Activated CD8-positive, alpha-beta T cell treated with anti-CD3 and anti-CD28 coated beads for 36 hours (primary cell): ENCODE results near the gene DET1. TPM values are rescaled to one million over a fixed set of nuclear protein-coding genes. Genes with fewer than 3 reads are reported as not detected.
"Not testable (repeated sequence)": the region's sequence is repeated elsewhere in the genome, so short reads cannot be mapped to it uniquely, and the experiment has no call there.

Experiments
- ATAC-seq: fragments of 200-7000 bp; cut with Tn5 transposase; one replicate; pipeline ENCODE4 v1.10.0; 2021; ENCODE audit warnings: mild to moderate bottlenecking, moderate library complexity
- CTCF ChIA-PET: fragments of 350-600 bp; sonication (Branson Sonifier 250); formaldehyde crosslinking; loops from one replicate; lab custom pipeline; 2021; ENCODE audit warnings: antibody characterized with exemption; lab: Charles Lee
- POLR2A ChIA-PET: fragments of 350-600 bp; sonication (Branson Sonifier 250); formaldehyde crosslinking; loops from one replicate; lab custom pipeline; 2021; ENCODE audit warnings: antibody characterized with exemption; lab: Charles Lee
- DNase-seq: peaks from one replicate; pipeline ENCODE4 v3.0.0-alpha.2; 2020
- H3K27ac Mint-ChIP-seq: one replicate; pipeline ENCODE4 v1.8.0; 2021; ENCODE audit warnings: mild to moderate bottlenecking, mixed read lengths
- H3K27me3 Mint-ChIP-seq: one replicate; pipeline ENCODE4 v1.8.0; 2021; ENCODE audit warnings: mixed read lengths
- H3K36me3 Mint-ChIP-seq: one replicate; pipeline ENCODE4 v1.8.0; 2021; ENCODE audit warnings: low read depth, mixed read lengths
- H3K4me1 Mint-ChIP-seq: one replicate; pipeline ENCODE4 v1.8.0; 2021; ENCODE audit warnings: low read depth, mixed read lengths
- H3K4me3 Mint-ChIP-seq: one replicate; pipeline ENCODE4 v1.8.0; 2021; ENCODE audit warnings: mild to moderate bottlenecking, moderate library complexity, mixed read lengths
- H3K9me3 Mint-ChIP-seq: one replicate; pipeline ENCODE4 v1.8.0; 2021; ENCODE audit warnings: mixed read lengths
- CTCF ChIP-seq: fragments of 200-600 bp; IDR thresholded peaks from one replicate; pipeline ENCODE4 v1.8.0; 2022; ENCODE audit warnings: antibody characterized with exemption, mild to moderate bottlenecking
- intact Hi-C: fragments of 100-400 bp; cut with micrococcal nuclease; formaldehyde crosslinking; loops from one replicate; pipeline ENCODE4 v1.10.0; 2022
- total RNA-seq, 2 experiments: library from RNA; stranded (reverse); gene quantifications; one replicate each; pipeline ENCODE4 v1.2.3, GENCODE V29; 2021

DET1 gene
- total RNA-seq, 2 experiments from 2014 or later = 2.1 to 2.6 TPM

GRCh38 chr15:88529021-88529630, 17.4 kb downstream of the DET1 start:
- Mint-ChIP-seq H3K4me3 (no peak overlapping the region), H3K27me3 (no peaks in the 10 kb centered on the region), H3K4me1 (no peaks in the 10 kb centered on the region), H3K36me3 (peaks cover 53% of the 10 kb centered on the region), H3K27ac (no peak overlapping the region), H3K9me3 (peaks cover under 1% of the 10 kb centered on the region)
- CTCF ChIA-PET = no interaction called here
- POLR2A ChIA-PET = no interaction called here
- no peak for ATAC-seq
- DNase-seq = no peak
- no peak for TF ChIP-seq CTCF
- intact Hi-C loops = no loop called here

GRCh38 chr15:88526247-88526879, 20.1 kb downstream of the DET1 start:
- intact Hi-C loops = no loop called here
- Mint-ChIP-seq H3K36me3 (peaks cover 45% of the 10 kb centered on the region), H3K4me3 (no peak overlapping the region), H3K9me3 (no peaks in the 10 kb centered on the region), H3K27ac (no peak overlapping the region), H3K27me3 (no peaks in the 10 kb centered on the region), H3K4me1 (no peaks in the 10 kb centered on the region)
- ChIA-PET CTCF (no interaction called here), POLR2A (no interaction called here)
- DNase-seq (no peak), ATAC-seq (no peak)
- no peak for TF ChIP-seq CTCF

- H3K4me1 Mint-ChIP-seq = no peaks in the 10 kb centered on the region
- peaks cover 36% of the 10 kb centered on the region for H3K36me3 Mint-ChIP-seq
- H3K9me3 Mint-ChIP-seq = no peaks in the 10 kb centered on the region
Measured at GRCh38 chr15:88525418-88525817, 21.1 kb downstream of the DET1 start.

GRCh38 chr15:88524094-88524493, 22.4 kb downstream of the DET1 start:
- DNase-seq, H3K9me3 Mint-ChIP-seq, H3K4me3 Mint-ChIP-seq, intact Hi-C loops, H3K4me1 Mint-ChIP-seq, H3K27me3 Mint-ChIP-seq, H3K27ac Mint-ChIP-seq, POLR2A ChIA-PET, ATAC-seq, CTCF ChIA-PET: not testable (repeated sequence)
- H3K36me3 Mint-ChIP-seq = peaks cover 27% of the 10 kb centered on the region

More at GRCh38 chr15:88525418-88525817, 21.1 kb downstream of the DET1 start:
- intact Hi-C loops = no loop called here
- ChIA-PET CTCF (no interaction called here), POLR2A (no interaction called here)
- DNase-seq = no peak
- H3K27ac Mint-ChIP-seq = no peak overlapping the region
- no peak overlapping the region for H3K4me3 Mint-ChIP-seq
- no peak for TF ChIP-seq CTCF
- H3K27me3 Mint-ChIP-seq = no peaks in the 10 kb centered on the region
- no peak for ATAC-seq

- H3K4me1 Mint-ChIP-seq = no peaks in the 10 kb centered on the region
- H3K27me3 Mint-ChIP-seq = no peaks in the 10 kb centered on the region
- ChIA-PET POLR2A (no interaction called here), CTCF (no interaction called here)
- intact Hi-C loops = no loop called here
- DNase-seq = no peak
- no peak overlapping the region for H3K4me3 Mint-ChIP-seq
- H3K27ac Mint-ChIP-seq = no peak overlapping the region
- no peaks in the 10 kb centered on the region for H3K9me3 Mint-ChIP-seq
- TF ChIP-seq CTCF = no peak
- no peak for ATAC-seq
- peaks cover 5% of the 10 kb centered on the region for H3K36me3 Mint-ChIP-seq
Measured at GRCh38 chr15:88518903-88519302, 27.6 kb downstream of the DET1 start.
